ENCODE measurements around the gene CHST4.
"Not testable (repeated sequence)": the region's sequence is repeated elsewhere in the genome, so short reads cannot be mapped to it uniquely, and the experiment has no call there.

Gene CHST4

GRCh38 chr16:71526111-71526631, at the start of gene CHST4:
Gene CHST4 (plus strand): TSS chr16:71526426. CDS start chr16:71536678, 10,252 bp downstream.
- DNase-seq, result no peak

- no peak for DNase-seq
Measured at GRCh38 chr16:71476457-71477124, 49.6 kb upstream of the CHST4 start.

GRCh38 chr16:71479420-71479819, 46.8 kb upstream of the CHST4 start:
- no peak for DNase-seq

- DNase-seq, result no peak
Measured at GRCh38 chr16:71480956-71481355, 45.3 kb upstream of the CHST4 start.

GRCh38 chr16:71482569-71482968, 43.7 kb upstream of the CHST4 start:
- DNase-seq, result no peak

- DNase-seq, result peak; percentile 72
Measured at GRCh38 chr16:71484006-71484893, 42.0 kb upstream of the CHST4 start.

GRCh38 chr16:71489122-71489521, 37.1 kb upstream of the CHST4 start, which contains the start of gene ZNF19:
Gene ZNF19 (minus strand): TSS chr16:71489324. CDS start chr16:71482114, 7,210 bp downstream.
- DNase-seq, result no peak

GRCh38 chr16:71490361-71490760, 35.9 kb upstream of the CHST4 start:
- no peak for DNase-seq

- DNase-seq, result no peak
Measured at GRCh38 chr16:71491054-71491453, 35.2 kb upstream of the CHST4 start.

- DNase-seq, result no peak
Measured at GRCh38 chr16:71492786-71493185, 33.4 kb upstream of the CHST4 start.

GRCh38 chr16:71493213-71493612, 33.0 kb upstream of the CHST4 start:
- no peak for DNase-seq

GRCh38 chr16:71498031-71498430, 28.2 kb upstream of the CHST4 start:
- no peak for DNase-seq

GRCh38 chr16:71499775-71500364, 26.4 kb upstream of the CHST4 start:
- DNase-seq, result no peak

- no peak for DNase-seq
Measured at GRCh38 chr16:71500964-71501363, 25.3 kb upstream of the CHST4 start.

- no peak for DNase-seq
Measured at GRCh38 chr16:71501547-71501946, 24.7 kb upstream of the CHST4 start.

GRCh38 chr16:71504051-71504450, 22.2 kb upstream of the CHST4 start:
- DNase-seq, result not testable (repeated sequence)

GRCh38 chr16:71504901-71505300, 21.3 kb upstream of the CHST4 start:
- DNase-seq, result no peak

- DNase-seq, result no peak
Measured at GRCh38 chr16:71507061-71507460, 19.2 kb upstream of the CHST4 start.

GRCh38 chr16:71513302-71513701, 12.9 kb upstream of the CHST4 start:
- no peak for DNase-seq

GRCh38 chr16:71514476-71514875, 11.8 kb upstream of the CHST4 start:
- no peak for DNase-seq

- no peak for DNase-seq
Measured at GRCh38 chr16:71515026-71515425, 11.2 kb upstream of the CHST4 start.

GRCh38 chr16:71520550-71520949, 5.7 kb upstream of the CHST4 start:
- no peak for DNase-seq

Measured in T1000 (cell line).